Measurements from ENCODE around the gene CEP104. TPM values are rescaled to one million over a fixed set of nuclear protein-coding genes. Genes with fewer than 3 reads are reported as not detected.

Gene CEP104
- total and polyA plus RNA-seq, 9 of the 15 experiments (the other 6 are each of a cell fraction or from before 2014, with no cell fraction given): 11.2 to 63.4 (median 42.6) TPM

DNA sequence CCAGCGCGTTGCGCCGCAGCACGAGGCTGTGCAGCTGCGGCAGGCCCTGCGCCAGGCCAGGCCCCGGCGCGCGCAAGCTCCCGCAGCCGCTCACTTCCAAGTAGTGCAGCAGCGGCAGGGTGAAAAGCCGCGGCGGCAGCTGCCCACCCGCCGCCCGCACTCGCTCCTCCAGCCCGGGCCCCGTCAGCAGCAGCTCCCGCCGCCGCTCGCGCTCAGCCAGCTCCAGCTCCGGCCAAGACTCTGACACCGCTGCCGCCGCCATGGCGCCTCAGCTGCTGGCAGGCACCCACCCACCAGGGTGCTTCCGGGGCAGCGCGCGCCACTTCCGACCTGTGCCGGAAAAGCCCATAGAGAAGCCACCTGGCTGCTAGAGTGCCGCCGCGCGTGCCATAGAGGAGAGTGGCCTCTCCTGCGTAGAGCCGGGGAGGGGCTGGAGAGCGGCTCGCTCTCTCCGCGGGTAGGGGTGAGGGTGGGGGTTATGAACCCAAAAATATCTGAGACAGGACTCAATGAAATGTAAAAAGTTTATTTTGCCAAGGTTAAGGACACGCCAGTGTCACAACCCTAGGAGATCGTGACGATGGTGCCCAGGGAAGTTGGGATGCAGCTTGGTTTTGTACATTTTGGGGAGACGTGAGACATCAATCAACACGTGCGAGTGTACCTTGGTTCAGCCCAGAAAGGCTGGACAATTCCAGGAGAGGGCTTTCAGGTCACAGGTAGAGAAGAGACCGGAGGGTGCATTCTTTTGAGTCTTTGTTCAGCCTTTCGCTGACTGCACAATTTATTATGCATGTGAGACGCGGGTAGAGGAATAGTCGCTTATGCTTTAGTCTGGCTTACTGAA, 60.6 kb downstream of the CEP104 start, which contains the start of gene LRRC47 (continued):
- TF ChIP-seq, protein P1, sequence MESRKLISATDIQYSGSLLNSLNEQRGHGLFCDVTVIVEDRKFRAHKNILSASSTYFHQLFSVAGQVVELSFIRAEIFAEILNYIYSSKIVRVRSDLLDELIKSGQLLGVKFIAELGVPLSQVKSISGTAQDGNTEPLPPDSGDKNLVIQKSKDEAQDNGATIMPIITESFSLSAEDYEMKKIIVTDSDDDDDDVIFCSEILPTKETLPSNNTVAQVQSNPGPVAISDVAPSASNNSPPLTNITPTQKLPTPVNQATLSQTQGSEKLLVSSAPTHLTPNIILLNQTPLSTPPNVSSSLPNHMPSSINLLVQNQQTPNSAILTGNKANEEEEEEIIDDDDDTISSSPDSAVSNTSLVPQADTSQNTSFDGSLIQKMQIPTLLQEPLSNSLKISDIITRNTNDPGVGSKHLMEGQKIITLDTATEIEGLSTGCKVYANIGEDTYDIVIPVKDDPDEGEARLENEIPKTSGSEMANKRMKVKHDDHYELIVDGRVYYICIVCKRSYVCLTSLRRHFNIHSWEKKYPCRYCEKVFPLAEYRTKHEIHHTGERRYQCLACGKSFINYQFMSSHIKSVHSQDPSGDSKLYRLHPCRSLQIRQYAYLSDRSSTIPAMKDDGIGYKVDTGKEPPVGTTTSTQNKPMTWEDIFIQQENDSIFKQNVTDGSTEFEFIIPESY (CRISPR knock-in tag; IDR thresholded peaks at IDR 0.05): no peak
- TF ChIP-seq JUN (IDR thresholded peaks at IDR 0.05; ENCODE audit: borderline replicate concordance, low read depth, low read length) (no peak; the same call in 1 of the 2 replicates), JUN (CRISPR knock-in tag; IDR thresholded peaks at IDR 0.05; ENCODE audit: borderline replicate concordance) (no peak), CREM (IDR thresholded peaks at IDR 0.05; ENCODE audit: low read depth) (peak; percentile 94), POLR2AphosphoS5 (IDR thresholded peaks at IDR 0.05; ENCODE audit: control insufficient read depth, insufficient read depth, low read depth, low read length) (peak; percentile 65; the same call in 1 of the 2 replicates), TAF7 (tag; IDR thresholded peaks at IDR 0.05) (no peak), NFRKB (IDR thresholded peaks at IDR 0.05; ENCODE audit: low read depth) (peak; percentile 85), BHLHE40 (IDR thresholded peaks at IDR 0.05; ENCODE audit: low read length) (peak; percentile 82), ZNF589 (CRISPR knock-in tag; IDR thresholded peaks at IDR 0.05; ENCODE audit: low read depth) (peak; percentile 50; the same call in 1 of the 2 replicates), ZZZ3 (IDR thresholded peaks at IDR 0.05) (peak; percentile 73; the same call in 1 of the 2 replicates), BMI1 (IDR thresholded peaks at IDR 0.05; ENCODE audit: low read length) (no peak), NFXL1 (CRISPR knock-in tag; IDR thresholded peaks at IDR 0.05) (no peak)
- TF ChIP-seq, protein P2, sequence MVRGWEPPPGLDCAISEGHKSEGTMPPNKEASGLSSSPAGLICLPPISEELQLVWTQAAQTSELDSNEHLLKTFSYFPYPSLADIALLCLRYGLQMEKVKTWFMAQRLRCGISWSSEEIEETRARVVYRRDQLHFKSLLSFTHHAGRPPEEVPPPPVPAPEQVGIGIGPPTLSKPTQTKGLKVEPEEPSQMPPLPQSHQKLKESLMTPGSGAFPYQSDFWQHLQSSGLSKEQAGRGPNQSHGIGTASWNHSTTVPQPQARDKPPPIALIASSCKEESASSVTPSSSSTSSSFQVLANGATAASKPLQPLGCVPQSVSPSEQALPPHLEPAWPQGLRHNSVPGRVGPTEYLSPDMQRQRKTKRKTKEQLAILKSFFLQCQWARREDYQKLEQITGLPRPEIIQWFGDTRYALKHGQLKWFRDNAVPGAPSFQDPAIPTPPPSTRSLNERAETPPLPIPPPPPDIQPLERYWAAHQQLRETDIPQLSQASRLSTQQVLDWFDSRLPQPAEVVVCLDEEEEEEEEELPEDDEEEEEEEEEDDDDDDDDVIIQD (CRISPR knock-in tag; IDR thresholded peaks at IDR 0.05): no peak
- TF ChIP-seq, protein P3, sequence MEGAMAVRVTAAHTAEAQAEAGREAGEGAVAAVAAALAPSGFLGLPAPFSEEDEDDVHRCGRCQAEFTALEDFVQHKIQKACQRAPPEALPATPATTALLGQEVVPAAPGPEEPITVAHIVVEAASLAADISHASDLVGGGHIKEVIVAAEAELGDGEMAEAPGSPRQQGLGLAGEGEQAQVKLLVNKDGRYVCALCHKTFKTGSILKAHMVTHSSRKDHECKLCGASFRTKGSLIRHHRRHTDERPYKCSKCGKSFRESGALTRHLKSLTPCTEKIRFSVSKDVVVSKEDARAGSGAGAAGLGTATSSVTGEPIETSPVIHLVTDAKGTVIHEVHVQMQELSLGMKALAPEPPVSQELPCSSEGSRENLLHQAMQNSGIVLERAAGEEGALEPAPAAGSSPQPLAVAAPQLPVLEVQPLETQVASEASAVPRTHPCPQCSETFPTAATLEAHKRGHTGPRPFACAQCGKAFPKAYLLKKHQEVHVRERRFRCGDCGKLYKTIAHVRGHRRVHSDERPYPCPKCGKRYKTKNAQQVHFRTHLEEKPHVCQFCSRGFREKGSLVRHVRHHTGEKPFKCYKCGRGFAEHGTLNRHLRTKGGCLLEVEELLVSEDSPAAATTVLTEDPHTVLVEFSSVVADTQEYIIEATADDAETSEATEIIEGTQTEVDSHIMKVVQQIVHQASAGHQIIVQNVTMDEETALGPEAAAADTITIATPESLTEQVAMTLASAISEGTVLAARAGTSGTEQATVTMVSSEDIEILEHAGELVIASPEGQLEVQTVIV (CRISPR knock-in tag; IDR thresholded peaks at IDR 0.05; ENCODE audit: borderline replicate concordance): no peak
- TF ChIP-seq, protein P4, sequence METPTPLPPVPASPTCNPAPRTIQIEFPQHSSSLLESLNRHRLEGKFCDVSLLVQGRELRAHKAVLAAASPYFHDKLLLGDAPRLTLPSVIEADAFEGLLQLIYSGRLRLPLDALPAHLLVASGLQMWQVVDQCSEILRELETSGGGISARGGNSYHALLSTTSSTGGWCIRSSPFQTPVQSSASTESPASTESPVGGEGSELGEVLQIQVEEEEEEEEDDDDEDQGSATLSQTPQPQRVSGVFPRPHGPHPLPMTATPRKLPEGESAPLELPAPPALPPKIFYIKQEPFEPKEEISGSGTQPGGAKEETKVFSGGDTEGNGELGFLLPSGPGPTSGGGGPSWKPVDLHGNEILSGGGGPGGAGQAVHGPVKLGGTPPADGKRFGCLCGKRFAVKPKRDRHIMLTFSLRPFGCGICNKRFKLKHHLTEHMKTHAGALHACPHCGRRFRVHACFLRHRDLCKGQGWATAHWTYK (CRISPR knock-in tag; IDR thresholded peaks at IDR 0.05): peak; percentile 67; the same call in 1 of the 2 replicates
